AG08396 (cell line): Measurements from ENCODE around the gene ARPC5.

Experiments
- DNase-seq: peaks from one replicate; pipeline ENCODE4 v3.0.0; 2012; ENCODE audit warnings: low spot score, mixed read lengths

ARPC5 gene

GRCh38 chr1:183585038-183585437, 50.5 kb downstream of the ARPC5 start:
- DNase-seq = no peak

GRCh38 chr1:183584147-183584546, 51.4 kb downstream of the ARPC5 start:
- no peak for DNase-seq

GRCh38 chr1:183583466-183583865, 52.1 kb downstream of the ARPC5 start:
- no peak for DNase-seq

GRCh38 chr1:183582021-183582713, 53.4 kb downstream of the ARPC5 start:
- DNase-seq = no peak

- DNase-seq = no peak
These were observed 55.3 kb downstream of the ARPC5 start for GRCh38 chr1:183580281-183580682.

- DNase-seq = no peak
These were observed 56.7 kb downstream of the ARPC5 start for GRCh38 chr1:183578856-183579255.

- no peak for DNase-seq
These were observed 57.6 kb downstream of the ARPC5 start for GRCh38 chr1:183577897-183578465.

GRCh38 chr1:183576537-183576936, 59.0 kb downstream of the ARPC5 start:
- no peak for DNase-seq

- no peak for DNase-seq
These were observed 60.0 kb downstream of the ARPC5 start for GRCh38 chr1:183575606-183576005.

GRCh38 chr1:183572721-183573120, 62.9 kb downstream of the ARPC5 start:
- no peak for DNase-seq

GRCh38 chr1:183571678-183572268, 63.8 kb downstream of the ARPC5 start:
- peak; percentile 37 for DNase-seq
